Uterus (tissue), 2 donors: ENCODE results near the gene IQGAP1.

Experiments used
- CTCF ChIP-seq, 4 experiments: fragments of 200-600 bp in 2 of 4; fragments of 450-650 bp in 2 of 4; sonication (generic) in 2 of 4; IDR thresholded peaks; one replicate each; pipeline ENCODE4 v1.5.1; 2016 to 2019; ENCODE audit warnings: antibody characterized with exemption in 4 of 4, mild to moderate bottlenecking in 2 of 4, moderate library complexity in 1 of 4
- POLR2A ChIP-seq, 2 donors: fragments of 450-650 bp; IDR thresholded peaks; one replicate each; pipeline ENCODE4 v1.6.1; 2016; ENCODE audit warnings: antibody characterized with exemption in 2 of 2, mild to moderate bottlenecking in 1 of 2, moderate library complexity in 1 of 2

- TF ChIP-seq POLR2A (IDR thresholded peaks at IDR 0.05) (no peak), CTCF (IDR thresholded peaks at IDR 0.05) (no peak)
Observed at GRCh38 chr15:90389513-90389912, 1.5 kb downstream of the IQGAP1 start.
